Heart left ventricle (tissue), 13 donors: Measurements from ENCODE around the gene TNPO2.

Source experiments
- POLR2A ChIP-seq, 2 donors: fragments of 450-650 bp; IDR thresholded peaks; one replicate each; pipeline ENCODE4 v1.6.1; 2017; ENCODE audit warnings: antibody characterized with exemption in 2 of 2, mild to moderate bottlenecking in 2 of 2, moderate library complexity in 2 of 2
- TF ChIP-seq, protein P1 (sequence below), 12 donors: fragments of 200-600 bp; sonication (generic) in 4 of 12; IDR thresholded peaks; one replicate each; pipeline versions ENCODE4 v1.5.0 to v1.8.0; 2018 to 2022; ENCODE audit warnings: antibody characterized with exemption in 12 of 12, mild to moderate bottlenecking in 5 of 12
- donor health status: ischemic (EF 13 %, LVEDD 7.1; RV severe dilation, severe dysfunction).
- donor health status: DM: no; HTN: yes; CAD: no.
- donor health status: DM: no; HTN: no; CAD: no.
- donor health status: ischemic (EF 25% LVEDD 6.9; RV normal size, moderate dysfunction).
- donor health status: ischemic (EF 25% LVEDD 5.7; RV mildly dilated, moderate dysfunction).
- donor health status: ischemic (EF 35%, LVEDD 5.7; RV mildly dilated, moderate dysfunction).
- donor health status: nonischemic (EF 11% LVEDD 7.7; RV severe dilation, severe dysfunction).
- donor health status: DM: yes; HTN: yes; CAD: no.
- donor health status: PGD.
- donor health status: ischemic (EF 29% LVEDD 5.4; RV normal size, mild dysfunction).
- donor health status: nonischemic (EF 23%, LVEDD 6.1; RV moderate dilation, normal function).

DNA sequence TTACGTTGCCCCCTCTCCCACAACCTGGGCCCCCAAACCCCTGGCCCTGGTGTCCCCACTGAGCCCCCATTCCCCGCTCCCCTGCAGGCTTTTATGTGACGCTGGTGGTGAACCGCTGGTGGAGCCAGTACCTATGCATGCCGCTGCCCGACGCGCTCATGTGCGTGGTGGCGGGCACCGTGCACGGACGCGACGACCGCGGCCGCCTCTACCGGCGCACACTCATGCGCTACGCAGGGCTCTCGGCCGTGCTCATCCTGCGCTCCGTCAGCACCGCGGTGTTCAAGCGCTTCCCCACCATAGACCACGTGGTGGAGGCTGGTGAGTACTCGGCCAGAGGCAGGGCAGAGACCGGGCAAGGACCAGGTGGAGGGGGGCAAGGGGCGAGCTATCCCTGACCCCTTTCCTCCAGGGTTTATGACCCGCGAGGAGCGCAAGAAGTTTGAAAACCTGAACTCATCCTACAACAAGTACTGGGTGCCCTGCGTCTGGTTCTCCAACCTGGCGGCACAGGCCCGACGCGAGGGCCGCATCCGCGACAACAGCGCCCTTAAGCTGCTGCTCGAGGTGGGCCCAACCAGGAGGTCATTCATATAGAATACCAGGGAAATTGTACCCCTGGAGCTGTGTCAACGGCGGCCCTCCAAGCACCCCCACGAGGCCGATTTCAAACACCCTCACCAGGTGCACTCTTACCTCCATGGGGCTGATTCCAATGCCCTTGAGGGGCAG, 30.9 kb upstream of the TNPO2 start:
- TF ChIP-seq, protein P1, sequence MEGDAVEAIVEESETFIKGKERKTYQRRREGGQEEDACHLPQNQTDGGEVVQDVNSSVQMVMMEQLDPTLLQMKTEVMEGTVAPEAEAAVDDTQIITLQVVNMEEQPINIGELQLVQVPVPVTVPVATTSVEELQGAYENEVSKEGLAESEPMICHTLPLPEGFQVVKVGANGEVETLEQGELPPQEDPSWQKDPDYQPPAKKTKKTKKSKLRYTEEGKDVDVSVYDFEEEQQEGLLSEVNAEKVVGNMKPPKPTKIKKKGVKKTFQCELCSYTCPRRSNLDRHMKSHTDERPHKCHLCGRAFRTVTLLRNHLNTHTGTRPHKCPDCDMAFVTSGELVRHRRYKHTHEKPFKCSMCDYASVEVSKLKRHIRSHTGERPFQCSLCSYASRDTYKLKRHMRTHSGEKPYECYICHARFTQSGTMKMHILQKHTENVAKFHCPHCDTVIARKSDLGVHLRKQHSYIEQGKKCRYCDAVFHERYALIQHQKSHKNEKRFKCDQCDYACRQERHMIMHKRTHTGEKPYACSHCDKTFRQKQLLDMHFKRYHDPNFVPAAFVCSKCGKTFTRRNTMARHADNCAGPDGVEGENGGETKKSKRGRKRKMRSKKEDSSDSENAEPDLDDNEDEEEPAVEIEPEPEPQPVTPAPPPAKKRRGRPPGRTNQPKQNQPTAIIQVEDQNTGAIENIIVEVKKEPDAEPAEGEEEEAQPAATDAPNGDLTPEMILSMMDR (IDR thresholded peaks at IDR 0.05): no peak
- TF ChIP-seq POLR2A (IDR thresholded peaks at IDR 0.05): no peak
